DMS79 (cell line): Measurements from ENCODE around the gene ZNF516.

Experiments used
- DNase-seq: peaks from one replicate; lab custom pipeline; 2025; lab: John Stamatoyannopoulos, UW

Gene ZNF516

DNA sequence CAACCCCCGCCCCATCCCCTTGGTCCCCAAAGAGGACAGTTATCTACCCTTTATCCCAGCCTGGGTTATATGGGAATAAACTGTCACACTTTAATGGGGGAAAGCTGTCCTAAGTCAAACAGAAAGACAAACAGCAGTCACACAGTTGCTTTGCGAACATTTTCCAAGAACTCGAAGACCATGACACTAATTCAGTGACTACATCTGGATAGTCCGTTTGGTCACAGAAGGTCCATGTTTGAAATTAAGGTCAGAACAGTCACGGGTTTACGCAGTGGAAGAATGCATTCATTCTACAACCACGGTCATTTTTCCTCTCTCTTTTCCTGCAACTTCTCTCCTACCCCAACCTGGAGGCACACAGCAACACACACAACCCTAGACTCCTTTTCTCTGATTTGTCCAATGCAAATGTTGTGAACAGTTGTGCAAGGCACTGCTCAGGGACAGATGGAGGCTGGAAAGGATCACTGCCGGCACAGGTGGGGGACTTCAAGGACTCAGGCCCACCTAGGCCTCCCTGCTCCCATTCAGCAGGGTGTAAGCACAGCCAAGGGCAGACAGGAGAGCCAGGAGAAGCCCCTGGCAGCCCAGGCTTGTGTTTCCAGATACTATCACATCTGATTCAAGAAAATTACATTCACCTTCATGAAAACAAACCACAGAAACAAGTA lies 39.9 kb downstream of the ZNF516 start:
- DNase-seq: no peak

DNA sequence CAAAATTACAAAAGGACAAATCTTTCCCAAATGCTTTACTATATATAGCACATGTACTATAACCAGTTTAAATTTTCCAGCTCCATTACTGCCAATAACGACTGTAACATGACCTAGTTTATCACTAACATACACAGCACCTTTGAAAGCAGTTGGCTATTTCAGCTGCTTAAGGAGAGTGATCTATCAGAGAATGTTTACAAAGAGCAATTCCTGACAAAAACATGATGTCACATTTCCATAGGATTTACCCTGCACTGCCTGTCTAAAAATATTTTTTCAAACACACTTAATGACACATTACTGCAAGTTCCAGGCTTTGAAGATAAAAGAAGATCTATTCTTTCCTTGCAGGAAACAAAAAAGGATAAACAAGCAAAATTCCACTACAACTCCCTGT lies 40.6 kb downstream of the ZNF516 start:
- no peak for DNase-seq

- DNase-seq: no peak
These were observed 41.1 kb downstream of the ZNF516 start for GRCh38 chr18:76453932-76454331.

DNA sequence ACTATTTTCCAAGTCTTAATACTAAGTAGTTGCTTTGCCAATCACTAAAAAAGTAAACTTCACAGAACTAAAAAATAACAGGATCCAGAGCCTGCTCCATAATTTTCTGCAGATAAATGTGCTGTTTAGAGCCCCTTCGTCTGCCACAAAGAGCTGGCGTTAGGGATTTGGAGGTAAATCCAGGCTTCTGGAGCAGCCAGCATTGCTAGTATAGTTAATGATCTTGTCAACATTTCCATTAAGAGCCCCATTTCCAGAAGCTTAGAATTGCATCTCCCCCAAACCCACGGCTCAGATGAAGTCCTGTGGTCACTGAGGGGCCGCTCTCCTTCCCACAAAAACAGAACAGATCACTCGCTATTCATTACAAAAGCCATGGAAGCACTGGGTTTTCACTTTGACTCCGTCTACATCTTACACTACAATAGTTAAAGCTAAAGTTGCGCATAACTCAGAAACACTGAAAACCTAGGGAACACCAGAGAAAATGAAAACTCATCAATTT lies 41.9 kb downstream of the ZNF516 start:
- DNase-seq: no peak

DNA sequence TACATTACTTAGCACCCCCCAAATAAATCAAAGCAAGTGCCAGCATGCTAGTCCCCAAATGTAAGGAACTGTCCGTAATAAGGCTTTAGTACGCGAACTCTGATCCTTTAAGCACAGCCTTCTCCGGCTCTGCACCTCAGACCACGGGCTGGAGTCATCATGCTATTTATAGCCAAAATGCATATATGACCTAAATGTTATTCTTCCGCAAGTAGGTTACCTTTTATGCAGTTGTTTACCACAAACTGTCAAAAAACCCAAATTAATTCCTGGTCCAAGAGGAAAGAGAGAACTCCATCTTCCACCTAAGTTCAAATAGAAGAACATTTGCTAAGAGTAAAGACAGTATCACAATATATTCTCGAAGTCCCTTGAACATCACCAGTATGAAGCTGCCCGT lies 42.7 kb downstream of the ZNF516 start:
- no peak for DNase-seq

- DNase-seq: no peak
These were observed 43.4 kb downstream of the ZNF516 start for GRCh38 chr18:76451396-76452331.

- DNase-seq: no peak
These were observed 44.3 kb downstream of the ZNF516 start for GRCh38 chr18:76450452-76451395.

DNA sequence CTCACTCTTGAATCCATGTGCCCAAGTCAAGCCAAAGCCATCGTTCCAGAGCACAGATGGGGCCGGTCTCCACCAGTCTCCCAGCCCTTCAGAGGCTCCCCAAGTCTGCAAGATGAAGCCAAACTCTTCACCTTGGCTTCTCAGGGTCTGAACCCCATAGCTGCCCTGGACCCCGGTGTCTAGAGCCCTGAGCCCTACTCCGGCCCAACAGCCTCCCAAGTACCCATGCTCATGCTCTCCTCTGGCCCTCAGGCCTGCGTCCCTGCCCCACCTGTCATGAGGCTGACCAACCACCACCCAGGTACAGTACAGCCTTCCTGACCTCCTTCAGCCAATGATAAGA lies 46.0 kb downstream of the ZNF516 start:
- DNase-seq: no peak

DNA sequence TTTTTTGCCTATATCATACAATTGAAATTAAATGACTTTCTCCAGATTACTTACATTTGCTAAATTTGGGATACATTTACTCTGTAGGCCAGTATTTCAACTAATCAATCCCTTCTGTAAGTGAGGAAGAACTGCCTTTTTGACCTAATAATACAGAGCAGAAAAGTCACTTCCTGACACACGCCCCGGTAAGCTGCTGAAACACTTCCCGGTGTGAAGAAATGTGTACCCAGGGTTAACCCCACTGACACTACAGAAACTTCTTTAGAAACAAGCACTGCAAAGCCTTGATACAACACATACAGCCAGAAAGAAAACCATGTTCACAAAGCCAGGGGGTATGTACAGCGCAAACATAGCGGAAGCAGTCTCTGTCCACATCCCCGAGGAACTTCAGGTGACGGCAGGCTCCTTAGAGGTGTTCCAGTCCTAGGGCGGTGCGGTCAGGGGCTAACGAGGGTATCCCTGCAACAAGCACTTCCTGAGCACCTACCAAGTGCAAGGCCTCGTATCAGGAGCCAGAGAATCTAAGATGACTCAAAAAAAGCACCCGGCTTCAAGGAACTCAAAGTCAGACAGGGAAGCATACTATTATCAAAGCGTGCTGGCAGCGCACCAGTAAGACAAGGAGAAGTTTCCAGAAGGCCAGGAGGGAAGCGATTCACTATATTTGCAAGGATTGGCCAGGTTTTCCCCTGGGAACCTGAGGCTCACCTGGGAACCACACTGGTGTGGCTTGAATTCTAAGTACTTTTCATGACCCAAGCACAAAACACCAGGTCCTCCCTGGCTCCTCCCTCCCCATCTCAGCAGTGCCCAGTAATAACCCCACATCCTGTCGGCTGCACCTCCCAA lies 46.6 kb downstream of the ZNF516 start:
- no peak for DNase-seq

DNA sequence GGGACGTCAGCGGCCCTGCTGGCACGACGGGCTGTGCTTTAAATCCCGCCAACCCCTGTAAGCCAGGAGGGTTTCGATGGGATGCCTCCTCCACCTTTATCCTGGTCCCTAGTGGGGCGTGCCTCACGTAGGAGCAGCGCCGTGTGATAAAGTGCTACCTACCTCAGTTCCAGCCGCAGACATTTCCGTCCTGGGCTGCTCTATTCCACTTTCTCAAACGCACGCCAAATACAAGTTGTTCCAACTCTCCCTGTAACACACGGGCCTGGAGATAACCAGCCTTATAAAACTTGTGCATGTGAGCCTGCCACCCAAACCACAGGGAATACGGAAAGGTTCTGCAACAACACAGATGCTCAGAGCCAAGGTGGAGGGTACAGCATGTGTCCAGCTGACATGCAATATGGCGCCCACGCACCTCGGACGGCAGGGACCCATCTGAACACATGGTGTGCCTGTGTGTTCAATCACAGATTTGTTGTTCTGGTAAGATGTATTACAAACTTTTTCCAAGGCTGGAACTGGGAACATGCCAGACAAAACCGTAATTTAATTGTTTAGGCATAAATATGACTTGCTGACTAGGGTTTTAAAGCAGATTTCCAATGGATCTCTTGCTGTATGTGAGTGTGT lies 47.7 kb downstream of the ZNF516 start:
- no peak for DNase-seq

GRCh38 chr18:76446321-76447257 lies 48.5 kb downstream of the ZNF516 start:
- no peak for DNase-seq

DNA sequence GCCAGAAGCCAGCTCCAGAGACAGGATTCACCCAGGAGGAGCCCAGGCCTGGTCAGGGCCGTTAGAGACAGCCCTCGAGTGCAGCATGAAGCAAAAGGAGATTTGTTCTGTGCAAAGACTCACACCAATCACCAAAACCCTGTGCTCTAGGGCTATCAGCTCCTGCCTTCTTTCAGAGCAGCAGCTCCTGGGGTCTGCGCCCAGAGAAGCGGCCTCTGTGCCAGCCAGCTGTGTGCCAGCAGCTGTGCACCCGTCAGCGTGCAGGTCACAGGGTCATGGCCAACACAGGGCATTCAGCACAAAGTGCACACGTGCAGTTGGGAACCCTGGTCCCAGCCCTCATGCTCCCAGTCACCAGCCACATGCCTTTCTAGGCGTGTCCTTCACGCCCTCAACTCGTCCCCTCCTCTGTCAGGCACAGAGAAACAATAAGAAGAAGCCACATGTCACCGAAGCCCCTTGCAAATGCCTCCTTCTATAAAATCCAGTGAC lies 49.3 kb downstream of the ZNF516 start:
- DNase-seq: no peak

- no peak for DNase-seq
These were observed 49.8 kb downstream of the ZNF516 start for GRCh38 chr18:76445275-76445674.

DNA sequence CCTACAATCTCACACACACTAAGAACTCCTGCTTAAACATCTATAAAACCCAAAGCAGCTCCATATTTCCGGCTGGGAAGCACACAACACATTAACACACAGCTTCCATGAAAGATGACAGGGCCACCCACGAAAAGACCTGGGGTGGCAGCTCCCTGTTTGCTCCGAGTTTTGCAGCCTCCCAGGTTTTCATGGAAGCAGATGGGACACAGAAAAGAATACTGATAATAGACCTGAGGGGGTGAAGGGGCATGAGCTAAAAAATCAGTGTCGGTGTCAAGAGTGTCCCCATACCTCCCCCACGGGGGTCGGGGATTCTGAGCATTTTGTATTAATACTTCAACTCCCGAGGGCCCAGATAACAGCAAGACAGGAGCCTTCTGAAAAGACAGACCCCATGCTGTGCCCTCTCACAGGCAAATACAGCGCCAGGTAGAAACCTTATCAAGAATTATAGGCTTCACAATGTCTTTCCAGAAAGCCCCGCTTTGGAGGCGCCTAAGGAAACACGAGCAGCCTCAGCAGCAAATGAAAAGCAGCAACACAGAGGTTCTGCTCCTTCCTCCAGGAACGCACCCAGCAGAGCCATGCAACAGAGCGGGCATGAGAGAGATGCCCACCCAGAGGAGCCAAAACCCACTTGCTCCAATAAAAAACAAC lies 50.5 kb downstream of the ZNF516 start:
- DNase-seq: no peak

- DNase-seq: no peak
These were observed 51.3 kb downstream of the ZNF516 start for GRCh38 chr18:76443519-76444445.

GRCh38 chr18:76442413-76443171 lies 52.5 kb downstream of the ZNF516 start:
- no peak for DNase-seq
